HG03280 (cell line): ENCODE data around the gene RGS8.

Experiments
- ATAC-seq: cut with Tn5 transposase; IDR thresholded peaks from one replicate; pipeline ENCODE4 v1.9.1; 2021; ENCODE audit warnings: mild to moderate bottlenecking, moderate library complexity; ENCODE audit not compliant: unreplicated experiment

Gene RGS8

GRCh38 chr1:182642461-182642860, 41.9 kb downstream of the RGS8 start:
- no peak for ATAC-seq

- no peak for ATAC-seq
Measured at GRCh38 chr1:182641561-182641960, 42.8 kb downstream of the RGS8 start.

DNA sequence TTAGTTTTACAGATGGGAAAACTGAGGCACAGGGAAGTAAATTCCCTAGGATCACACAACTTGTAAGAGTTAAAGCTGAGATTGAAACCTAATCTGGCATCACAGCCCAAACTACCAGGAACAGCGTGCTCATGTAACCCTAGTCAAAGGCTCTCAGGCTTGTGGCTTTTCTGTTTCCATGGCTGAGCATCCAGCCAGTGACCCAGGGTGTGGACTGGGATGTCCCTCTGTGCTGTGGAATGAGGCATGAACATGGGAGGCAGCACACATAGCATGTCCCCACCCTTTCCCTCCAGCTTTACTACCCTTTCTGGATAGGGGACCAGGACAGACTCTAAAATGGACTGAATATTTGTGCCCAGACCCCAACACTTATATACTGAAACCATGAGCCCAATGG, 45.1 kb downstream of the RGS8 start:
- ATAC-seq, result no peak

DNA sequence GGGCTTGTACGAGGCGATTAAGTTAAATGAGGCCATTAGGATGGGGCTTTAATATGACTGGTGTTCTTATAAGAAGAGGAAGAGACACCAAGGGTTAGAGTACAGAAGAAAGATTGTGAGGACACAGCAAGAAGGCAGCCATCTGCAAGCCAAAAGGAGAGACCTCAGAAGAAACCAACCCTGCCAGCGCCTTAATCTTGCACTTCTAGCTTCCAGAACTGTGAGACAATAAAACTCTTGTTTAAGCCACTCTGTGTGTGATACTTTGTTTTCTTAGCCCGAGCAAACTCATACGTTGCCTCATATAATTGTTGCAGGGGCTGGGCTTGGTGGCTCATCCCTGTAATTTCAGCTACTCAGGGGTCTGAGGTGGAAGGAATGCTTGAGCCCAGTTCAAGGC, 46.6 kb downstream of the RGS8 start:
- ATAC-seq, result no peak

- no peak for ATAC-seq
Measured at GRCh38 chr1:182635871-182636270, 48.5 kb downstream of the RGS8 start.
